K562 (cell line): ENCODE data around the gene LRP1-AS. TPM values are rescaled to one million over a fixed set of nuclear protein-coding genes. Genes with fewer than 3 reads are reported as not detected.

ENCODE experiments used
- CREB1 ChIP-seq, 2 experiments: sonication (generic) in 1 of 2; formaldehyde crosslinking in 1 of 2; IDR thresholded peaks; 2 replicates each; pipeline versions ENCODE4 v1.6.1 to v1.8.0; 2012 to 2022; ENCODE audit warnings: inconsistent platforms in 1 of 2, mild to moderate bottlenecking in 1 of 2, missing genetic modification reagents in 1 of 2, moderate library complexity in 1 of 2
- FUS ChIP-seq: fragments of 200-400 bp; formaldehyde crosslinking; optimal IDR thresholded peaks from 2 replicates; pipeline ENCODE3; 2017; ENCODE audit warnings: low read depth, low read length
- HES1 ChIP-seq: fragments of 450-650 bp; IDR thresholded peaks from 2 replicates; pipeline ENCODE4 v1.6.1; 2016; ENCODE audit warnings: low read depth, mild to moderate bottlenecking, moderate library complexity
- NFIC ChIP-seq: fragments of 450-650 bp; IDR thresholded peaks from 2 replicates; pipeline ENCODE4 v1.6.1; 2017; ENCODE audit warnings: mild to moderate bottlenecking, inconsistent platforms
- SPI1 ChIP-seq: IDR thresholded peaks from 2 replicates; pipeline ENCODE4 v1.6.1; 2011; ENCODE audit warnings: low read depth, low read length, control low read depth, borderline replicate concordance
- STAT5B ChIP-seq: fragments of 250-450 bp; sonication (Bioruptor Pico); IDR thresholded peaks from 2 replicates; pipeline ENCODE4 v1.8.0; 2021; ENCODE audit warnings: mild to moderate bottlenecking, inconsistent platforms
- TEAD2 ChIP-seq: fragments of 450-650 bp; IDR thresholded peaks from 2 replicates; pipeline ENCODE4 v1.6.1; 2016; ENCODE audit warnings: missing genetic modification characterization, control low read depth, missing compliant biosample characterization
- TFE3 ChIP-seq: fragments of 450-650 bp; formaldehyde crosslinking; IDR thresholded peaks from 2 replicates; pipeline ENCODE4 v1.4.0; 2020; ENCODE audit warnings: mild to moderate bottlenecking, mixed read lengths
- XRCC3 ChIP-seq: fragments of 450-650 bp; IDR thresholded peaks from 2 replicates; pipeline ENCODE4 v1.6.1; 2017; ENCODE audit warnings: mild to moderate bottlenecking, moderate library complexity
- ZBTB26 ChIP-seq: fragments of 450-650 bp; formaldehyde crosslinking; IDR thresholded peaks from 2 replicates; pipeline ENCODE4 v1.4.0; 2022; ENCODE audit warnings: missing genetic modification characterization
- ZBTB40 ChIP-seq, 2 experiments: fragments of 450-650 bp in 1 of 2; sonication (generic) in 1 of 2; formaldehyde crosslinking in 1 of 2; IDR thresholded peaks; 2 replicates each; pipeline versions ENCODE4 v1.7.1 to v1.9.0; 2016 to 2022; ENCODE audit warnings: inconsistent platforms in 1 of 2, mild to moderate bottlenecking in 1 of 2, missing genetic modification reagents in 1 of 2
- ZFX ChIP-seq: sonication (generic); formaldehyde crosslinking; IDR thresholded peaks from 2 replicates; pipeline ENCODE4 v1.8.0; 2022; ENCODE audit warnings: mild to moderate bottlenecking, missing genetic modification reagents, moderate library complexity
- ZKSCAN3 ChIP-seq: fragments of 250-450 bp; sonication (Bioruptor Pico); IDR thresholded peaks from 2 replicates; pipeline ENCODE4 v1.4.0; 2020
- ZNF197 ChIP-seq: fragments of 200-800 bp; sonication (Bioruptor generic); IDR thresholded peaks from 2 replicates; pipeline ENCODE4 v1.6.1; 2016; ENCODE audit warnings: low read depth, missing genetic modification characterization, missing compliant biosample characterization
- ZNF589 ChIP-seq: fragments of 200-800 bp; sonication (Bioruptor generic); IDR thresholded peaks from 2 replicates; pipeline ENCODE4 v1.6.1; 2016; ENCODE audit warnings: low read depth, missing genetic modification characterization, missing compliant biosample characterization
- polyA plus RNA-seq, 8 experiments: library from polyadenylated mRNA; depleted of rRNA in 4 of 8; stranded (reverse) in 5 of 8; unstranded in 3 of 8; fragments of >200 nt; fragmentation: Nextera tagmentation in 2 of 8; fragmentation: Illumina TruSeq in 1 of 8; extraction: Ambion mirVana in 2 of 8; extraction: Trizol in 1 of 8; gene quantifications; 2 replicates each; pipeline versions ENCODE4 v1.2.1 to v1.2.3, GENCODE V29; 2011 to 2014; ENCODE audit warnings: inconsistent platforms in 1 of 8, missing spikeins in 1 of 8
- total RNA-seq, 7 experiments: library from RNA; depleted of rRNA in 6 of 7; stranded (reverse); fragments of >200 nt in 6 of 7; fragmentation: Illumina TruSeq in 2 of 7; extraction: Trizol in 2 of 7; gene quantifications; 2 replicates each; pipeline versions ENCODE4 v1.2.1 to v1.2.3, GENCODE V29; 2011 to 2021; ENCODE audit warnings: low replicate concordance in 1 of 7

The LRP1-AS gene
- total and polyA plus RNA-seq, 9 of the 15 experiments (the other 6 are each of a cell fraction or from before 2014, with no cell fraction given) = not detected

GRCh38 chr12:57138526-57139272 is 8.7 kb downstream of the LRP1-AS start (continued):
- no peak for TF ChIP-seq TFE3 (CRISPR knock-in tag)
- TF ChIP-seq ZFX = no peak
- no peak for TF ChIP-seq ZNF589 (CRISPR knock-in tag)
- TF ChIP-seq TEAD2 (tag) = no peak
- no peak for TF ChIP-seq CREB1 (IDR thresholded peaks at IDR 0.05)
- no peak for TF ChIP-seq CREB1 (CRISPR knock-in tag; IDR thresholded peaks at IDR 0.05)
- no peak for TF ChIP-seq FUS
- TF ChIP-seq XRCC3 = no peak
- TF ChIP-seq ZBTB40 (IDR thresholded peaks at IDR 0.05) = no peak
- no peak for TF ChIP-seq ZBTB40 (CRISPR knock-in tag; IDR thresholded peaks at IDR 0.05)
- TF ChIP-seq ZNF197 = no peak
- TF ChIP-seq ZBTB26 = no peak
- TF ChIP-seq HES1 = no peak
- TF ChIP-seq NFIC = 0 out of 2 replicates have a peak, but pooled peaks have one; percentile 16
- no peak for TF ChIP-seq SPI1
- no peak for TF ChIP-seq STAT5B (CRISPR knock-in tag)
- TF ChIP-seq ZKSCAN3 (CRISPR knock-in tag) = no peak
